Activated T-cell treated with anti-CD3 and anti-CD28 coated beads for 1 hour (primary cell): Measurements from ENCODE around the gene ILDR1.
"Not testable (repeated sequence)": the region's sequence is repeated elsewhere in the genome, so short reads cannot be mapped to it uniquely, and the experiment has no call there.

Source experiments
- DNase-seq: peaks from one replicate; pipeline ENCODE4 v3.0.0-alpha.2; 2020; ENCODE audit warnings: low read depth

ILDR1 gene

DNA sequence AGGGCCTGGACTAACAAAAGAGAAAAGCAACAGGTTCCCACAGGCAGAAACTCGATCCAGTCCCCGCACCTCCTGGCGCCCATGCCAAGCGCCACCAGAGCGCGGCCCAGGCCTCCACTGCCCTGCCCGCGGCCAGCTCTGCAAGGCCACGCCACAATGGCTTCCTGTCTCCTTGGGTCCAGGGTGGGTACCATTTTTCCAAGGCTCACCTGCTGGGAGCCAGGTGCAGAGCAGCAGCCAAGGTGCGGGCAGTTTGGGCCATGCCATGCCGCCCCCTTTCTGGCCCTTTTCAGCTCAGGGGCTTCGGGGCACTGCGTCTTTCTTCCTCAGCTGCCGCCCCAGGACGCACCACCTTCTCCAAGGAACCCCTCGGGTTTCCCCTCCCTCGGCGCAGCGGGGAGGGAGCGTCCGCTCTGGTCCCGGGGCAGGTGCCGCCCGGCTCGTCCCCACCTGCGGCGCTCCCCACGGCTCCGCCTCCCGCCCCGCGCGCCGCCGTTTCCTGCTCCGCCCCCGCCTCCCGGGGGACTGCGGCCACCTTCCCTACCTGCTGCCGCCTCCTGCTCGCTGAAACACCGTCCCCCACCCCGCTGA lies at the start of gene ILDR1:
Gene ILDR1 (minus strand): TSS at position 437 of the 591 bp plus-strand sequence. CDS start 170 bp downstream, at position 267.
- no peak for DNase-seq

DNA sequence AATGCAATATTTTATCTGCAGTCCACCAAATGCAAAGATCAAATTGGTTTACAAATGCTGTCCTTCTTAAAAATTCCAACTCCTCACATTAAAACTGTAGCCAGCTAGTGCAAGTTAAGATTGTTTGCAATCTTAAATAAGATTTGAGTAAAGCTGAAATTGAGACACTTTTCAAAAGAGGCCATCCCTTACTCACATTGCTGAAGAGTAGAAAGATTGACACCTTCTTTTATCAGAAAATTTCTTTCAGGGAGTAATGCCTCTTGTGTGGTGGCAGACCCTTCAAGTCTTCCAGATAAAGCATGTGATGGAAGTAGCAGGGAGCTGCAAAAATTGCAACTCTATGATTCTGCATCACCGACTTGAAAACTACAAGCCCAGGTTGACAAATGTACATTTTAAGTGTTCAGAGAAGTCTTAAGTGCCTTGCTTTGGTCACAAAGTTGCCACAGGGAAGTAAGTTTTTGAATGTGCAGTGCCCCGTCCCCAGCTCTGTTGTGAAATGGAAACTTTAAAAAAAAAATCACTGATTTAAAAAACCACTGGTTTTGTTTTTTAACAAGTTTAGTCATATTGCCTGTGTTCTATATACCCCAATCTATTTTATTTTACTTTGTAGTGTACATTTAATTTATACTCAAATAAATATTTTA lies 45.7 kb upstream of the ILDR1 start:
- no peak for DNase-seq

- no peak for DNase-seq
Observed at GRCh38 chr3:122067214-122067550, 45.1 kb upstream of the ILDR1 start.

- DNase-seq = no peak
Observed at GRCh38 chr3:122066331-122067213, 44.5 kb upstream of the ILDR1 start.

DNA sequence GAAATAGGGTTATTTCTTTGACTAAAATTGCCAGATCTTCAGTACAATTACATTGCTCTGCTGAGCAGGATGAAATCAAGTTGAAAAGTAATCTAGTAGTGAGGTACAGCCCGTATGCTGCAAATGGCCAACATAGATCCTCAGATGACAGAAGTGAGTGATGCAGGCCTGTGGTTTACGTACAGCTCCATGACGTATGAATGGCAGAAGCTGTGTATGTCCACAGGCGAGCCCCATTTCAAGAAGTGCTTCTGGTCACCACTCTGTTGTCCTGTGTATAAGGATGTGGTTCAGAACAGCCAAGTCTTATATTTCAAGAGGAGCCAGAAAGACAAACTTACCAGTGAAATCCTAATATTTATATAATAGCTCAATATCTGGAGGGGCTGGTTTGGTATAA lies 42.3 kb upstream of the ILDR1 start:
- no peak for DNase-seq

GRCh38 chr3:122063908-122064307 lies 41.9 kb upstream of the ILDR1 start:
- no peak for DNase-seq

GRCh38 chr3:122060040-122060698 lies 38.1 kb upstream of the ILDR1 start:
- no peak for DNase-seq

DNA sequence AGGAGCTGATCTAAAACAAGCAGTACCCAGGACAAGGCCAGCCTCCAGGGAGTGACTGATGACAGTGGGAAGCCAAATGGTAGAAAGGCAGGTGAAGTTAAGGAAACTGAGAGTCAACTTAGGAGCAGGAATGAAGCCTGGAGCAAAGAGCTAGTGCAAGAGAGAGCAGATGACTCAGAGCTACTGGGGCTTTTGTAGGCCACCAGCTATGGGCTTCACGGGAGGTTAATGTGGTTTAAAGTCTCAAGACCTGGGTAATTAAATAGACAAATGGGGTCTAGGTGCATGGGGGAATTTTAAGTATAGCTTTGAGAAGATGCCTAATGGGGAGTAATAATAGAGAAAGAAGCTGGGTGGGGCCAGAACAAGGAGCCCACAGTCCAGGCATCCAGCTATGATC lies 36.2 kb upstream of the ILDR1 start:
- no peak for DNase-seq

DNA sequence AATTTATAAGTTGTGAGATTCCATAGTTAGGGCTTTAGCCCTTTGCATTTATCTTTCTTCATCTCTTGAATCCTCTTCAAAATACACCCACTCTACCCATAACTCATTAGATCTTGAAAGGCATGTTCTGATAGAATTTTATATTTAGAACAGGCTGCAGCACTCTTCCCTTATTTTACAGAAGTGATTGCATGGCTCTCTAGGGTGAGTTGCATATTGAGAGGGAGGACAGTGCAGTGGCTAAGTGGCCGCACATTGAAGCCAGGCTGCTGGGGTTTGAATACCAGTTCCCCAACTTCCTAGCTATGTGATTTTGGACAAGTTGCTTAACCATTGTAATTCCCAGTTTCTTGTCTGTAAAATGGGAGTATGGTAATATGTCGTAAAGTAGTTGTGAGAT lies 35.6 kb upstream of the ILDR1 start:
- no peak for DNase-seq

DNA sequence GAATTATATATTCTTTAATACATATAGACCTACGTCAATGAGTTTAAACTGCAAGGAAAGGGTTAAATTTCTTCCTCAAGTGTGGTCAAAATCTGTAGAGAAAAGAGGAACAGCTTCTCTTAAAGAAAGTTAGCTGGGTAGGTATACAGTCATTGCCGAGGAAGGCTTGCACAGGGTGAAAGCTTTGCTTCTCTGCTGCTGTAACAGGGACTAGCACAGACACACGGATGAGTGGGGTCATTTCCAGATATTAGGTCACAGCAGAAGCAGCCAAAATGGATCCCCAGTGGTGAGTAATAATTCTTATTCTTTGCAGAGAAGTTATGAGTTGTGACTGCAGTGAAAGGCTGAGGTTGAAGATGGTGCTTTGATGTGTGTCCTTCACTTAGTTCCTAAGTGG lies 33.2 kb upstream of the ILDR1 start, which contains the start of gene CD86:
Gene CD86 (plus strand): TSS at position 148 of the 400 bp plus-strand sequence. CDS start 128 bp downstream, at position 276.
- no peak for DNase-seq

- DNase-seq = no peak
Observed at GRCh38 chr3:122052968-122053367, 30.9 kb upstream of the ILDR1 start.

DNA sequence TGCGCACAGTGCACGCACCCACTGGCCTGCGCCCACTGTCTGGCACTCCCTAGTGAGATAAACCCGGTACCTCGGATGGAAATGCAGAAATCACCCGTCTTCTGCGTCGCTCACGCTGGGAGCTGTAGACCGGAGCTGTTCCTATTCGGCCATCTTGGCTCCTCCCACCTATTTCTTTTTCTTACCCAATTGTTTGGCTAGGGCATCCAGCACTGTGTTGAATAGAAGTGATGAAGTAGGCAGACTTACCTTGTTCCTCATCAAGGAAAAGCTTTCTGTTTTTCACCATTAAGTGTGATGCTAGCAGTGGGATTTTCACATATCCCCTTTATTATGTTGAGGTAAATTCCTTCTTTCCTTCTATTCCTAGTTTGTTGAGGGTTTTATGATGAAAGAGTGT lies 25.7 kb upstream of the ILDR1 start:
- not testable (repeated sequence) for DNase-seq

DNA sequence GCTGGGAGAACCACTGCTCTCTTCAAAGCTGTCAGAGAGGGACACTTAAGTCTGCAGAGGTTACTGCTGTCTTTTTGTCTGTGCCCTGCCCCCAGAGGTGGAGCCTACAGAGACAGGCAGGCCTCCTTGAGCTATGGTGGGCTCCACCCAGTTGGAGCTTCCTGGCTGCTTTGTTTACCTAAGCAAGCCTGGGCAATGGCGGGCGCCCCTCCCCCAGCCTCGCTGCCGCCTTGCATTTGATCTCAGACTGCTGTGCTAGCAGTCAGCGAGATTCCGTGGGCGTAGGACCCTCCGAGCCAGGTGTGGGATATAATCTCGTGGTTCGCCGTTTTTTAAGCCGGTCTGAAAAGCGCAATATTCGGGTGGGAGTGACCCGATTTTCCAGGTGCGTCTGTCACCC lies 25.2 kb upstream of the ILDR1 start:
- not testable (repeated sequence) for DNase-seq

- DNase-seq = no peak
Observed at GRCh38 chr3:122033023-122033422, 11.0 kb upstream of the ILDR1 start.

GRCh38 chr3:122032531-122032930 lies 10.5 kb upstream of the ILDR1 start:
- no peak for DNase-seq

- DNase-seq = no peak
Observed at GRCh38 chr3:122031123-122031468, 9.0 kb upstream of the ILDR1 start.

GRCh38 chr3:122030381-122031122 lies 8.5 kb upstream of the ILDR1 start:
- DNase-seq = no peak

DNA sequence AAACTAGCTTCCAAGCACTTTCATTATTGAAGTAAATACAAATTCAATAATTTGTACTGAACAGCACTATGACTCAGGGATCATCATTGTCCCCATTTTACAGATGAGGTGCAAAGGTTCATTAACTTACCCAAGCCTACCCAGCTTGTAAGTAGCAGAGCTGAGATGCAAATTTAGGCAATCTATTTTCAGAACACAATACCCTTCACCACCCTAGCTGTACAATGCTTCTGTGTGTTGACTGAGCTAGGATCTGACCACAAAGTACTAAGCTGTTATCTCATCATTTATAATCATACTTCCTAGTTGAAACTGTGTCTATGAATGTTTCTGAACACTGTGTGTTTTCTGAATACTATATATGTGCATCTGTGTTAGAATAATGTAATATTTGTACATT lies 3.2 kb upstream of the ILDR1 start:
- DNase-seq = no peak

GRCh38 chr3:122024800-122025199 lies 2.8 kb upstream of the ILDR1 start:
- DNase-seq = no peak

DNA sequence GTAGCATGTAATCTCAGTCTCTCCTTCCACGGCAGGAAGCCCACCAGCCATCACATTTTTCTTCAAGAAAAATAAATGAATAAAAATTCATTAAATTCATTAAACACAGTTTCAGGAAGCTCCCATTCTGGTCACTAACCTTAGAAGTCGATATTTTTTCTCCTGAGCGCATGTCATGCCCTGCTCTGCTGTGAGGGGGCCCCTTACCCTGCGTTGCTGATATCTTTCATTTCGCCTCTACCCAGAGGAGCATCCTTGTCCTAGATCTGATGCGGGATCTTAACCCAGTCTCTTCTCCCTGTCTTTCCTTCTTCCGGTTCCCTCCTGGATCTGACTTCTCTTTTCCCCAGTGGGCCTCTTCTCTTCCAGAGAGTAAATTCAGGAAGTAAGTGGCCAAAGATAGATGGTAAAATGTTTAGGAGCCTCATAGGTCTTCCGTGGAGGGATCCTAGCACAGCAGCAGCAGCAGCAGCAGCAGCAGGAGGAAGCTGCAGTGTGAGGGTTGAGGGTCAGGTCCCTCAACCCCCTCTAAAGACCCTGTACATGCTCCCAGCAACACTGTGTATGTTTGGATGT lies 1.4 kb upstream of the ILDR1 start:
- DNase-seq = no peak

GRCh38 chr3:122021037-122021436 lies 1.0 kb downstream of the ILDR1 start:
- DNase-seq = no peak

- no peak for DNase-seq
Observed at GRCh38 chr3:122019493-122019892, 2.6 kb downstream of the ILDR1 start.
